GM12874 (cell line): Measurements from ENCODE around the gene GABBR2.

ENCODE experiments used
- CTCF ChIP-seq: IDR thresholded peaks from 2 replicates; pipeline ENCODE4 v1.5.1; 2011; ENCODE audit warnings: low read depth, mild to moderate bottlenecking, control low read depth, low read length, moderate library complexity; ENCODE audit not compliant: insufficient read depth

The GABBR2 gene

GRCh38 chr9:98732091-98732490 is 23.4 kb upstream of the GABBR2 start:
- no peak for TF ChIP-seq CTCF

DNA sequence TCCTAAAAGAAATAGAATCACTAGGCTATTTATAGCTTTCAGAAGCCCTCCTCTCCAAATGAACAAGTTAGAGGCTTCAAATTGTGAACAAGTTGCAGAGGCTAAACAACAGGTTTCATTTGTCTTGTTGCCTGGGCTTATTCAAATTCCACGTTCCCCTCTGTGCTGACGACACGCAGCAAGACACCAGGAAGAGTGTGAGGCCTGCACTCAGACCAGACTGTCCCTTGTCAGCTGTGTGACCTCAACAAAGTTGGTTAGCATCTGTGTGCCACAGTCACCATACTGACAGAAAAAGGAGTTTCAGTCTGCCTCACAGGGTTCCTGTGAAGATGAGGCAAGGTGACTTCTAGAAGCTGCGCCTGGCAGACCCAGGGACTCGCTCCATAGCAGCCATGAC is 22.1 kb upstream of the GABBR2 start:
- no peak for TF ChIP-seq CTCF

DNA sequence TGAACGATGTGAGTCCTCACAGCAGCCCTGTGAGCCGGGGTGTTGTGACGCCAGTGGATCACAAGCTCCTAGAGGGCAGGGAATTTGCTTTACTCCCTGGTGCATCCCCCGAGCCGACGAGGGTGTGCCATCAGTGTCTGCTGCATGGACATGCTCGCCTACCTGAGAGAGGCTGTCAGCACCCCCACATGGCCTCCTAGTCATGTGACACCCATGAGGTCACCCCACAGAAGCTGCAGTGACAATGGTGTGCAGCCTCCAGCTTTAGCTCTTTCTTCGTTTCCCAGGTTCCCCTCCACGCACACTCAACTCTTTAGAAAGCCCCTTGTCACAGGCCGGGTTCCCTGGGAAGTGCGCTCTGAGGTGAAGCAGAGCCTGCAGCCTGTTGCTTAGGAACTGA is 19.8 kb upstream of the GABBR2 start:
- no peak for TF ChIP-seq CTCF

GRCh38 chr9:98727428-98727827 is 18.7 kb upstream of the GABBR2 start:
- TF ChIP-seq CTCF = no peak

GRCh38 chr9:98726735-98727134 is 18.0 kb upstream of the GABBR2 start:
- no peak for TF ChIP-seq CTCF

DNA sequence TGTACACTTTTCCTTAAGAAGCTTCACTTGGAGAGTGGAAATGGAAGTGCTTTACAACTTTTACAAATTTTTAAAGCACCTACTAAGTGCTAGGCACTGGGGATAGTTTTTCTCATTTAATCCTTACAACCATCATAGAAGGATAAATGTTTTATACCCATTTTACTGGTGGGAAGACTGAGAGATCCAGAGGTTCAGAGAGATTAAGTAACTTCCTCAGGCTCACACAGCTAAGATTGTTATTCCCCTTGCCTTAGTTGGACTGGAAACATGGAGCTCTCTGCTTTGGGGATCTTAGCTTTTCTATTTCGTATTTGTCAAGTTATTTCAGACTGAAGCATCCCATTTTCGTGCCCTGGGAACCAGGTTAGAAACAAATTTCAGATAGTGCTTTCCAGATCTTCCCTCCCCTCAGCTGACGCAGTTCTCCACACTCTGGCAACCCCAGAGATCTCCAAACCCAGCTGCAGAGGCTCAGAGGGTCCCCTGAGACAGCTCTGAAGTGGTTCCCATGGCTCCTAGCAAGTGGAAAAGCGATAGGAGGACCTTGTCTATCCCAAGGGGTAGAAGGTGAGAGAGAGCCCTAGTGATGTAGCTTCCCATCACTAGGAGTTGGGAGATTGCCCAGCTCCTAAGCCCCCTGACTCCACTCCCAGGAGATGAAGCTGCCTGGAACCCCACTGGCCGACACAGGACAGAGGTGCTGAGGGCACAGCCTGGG is 16.2 kb upstream of the GABBR2 start:
- no peak for TF ChIP-seq CTCF

- no peak for TF ChIP-seq CTCF
These were observed 12.9 kb upstream of the GABBR2 start for GRCh38 chr9:98721643-98722042.
